A549 (cell line): ENCODE results near the gene NRGN.

ENCODE experiments used
- CEBPB ChIP-seq, 2 experiments: fragments of >200 bp in 1 of 2; sonication (Bioruptor Twin) in 1 of 2; formaldehyde crosslinking in 1 of 2; IDR thresholded peaks; 2 replicates each; pipeline ENCODE4 v1.6.1; 2012 to 2016
- CTCF ChIP-seq: fragments of >200 bp; sonication (Bioruptor Twin); formaldehyde crosslinking; IDR thresholded peaks from 3 replicates; pipeline ENCODE4 v1.5.1; 2016
- EHMT2 ChIP-seq: fragments of 200-600 bp; sonication (generic); IDR thresholded peaks from 2 replicates; pipeline ENCODE4 v1.6.1; 2016; ENCODE audit warnings: antibody characterized with exemption, low read depth, mild to moderate bottlenecking, moderate library complexity
- HDAC2 ChIP-seq: fragments of 200-600 bp; sonication (generic); IDR thresholded peaks from 2 replicates; pipeline ENCODE4 v1.6.1; 2016
- JUN ChIP-seq, 2 experiments: fragments of >200 bp; sonication (Bioruptor Twin); formaldehyde crosslinking; IDR thresholded peaks; 2 replicates in 1 of 2; 3 replicates in 1 of 2; pipeline ENCODE4 v1.6.1; 2016 to 2017
- MAFK ChIP-seq: fragments of 450-650 bp; IDR thresholded peaks from 2 replicates; pipeline ENCODE4 v1.6.1; 2014; ENCODE audit not compliant: partially characterized antibody
- SMC3 ChIP-seq: fragments of >200 bp; sonication (Bioruptor Twin); formaldehyde crosslinking; IDR thresholded peaks from 3 replicates; pipeline ENCODE4 v1.6.1; 2018; ENCODE audit warnings: inconsistent platforms
- ZC3H11A ChIP-seq: fragments of 450-650 bp; IDR thresholded peaks from 2 replicates; pipeline ENCODE4 v1.6.1; 2014; ENCODE audit warnings: antibody characterized with exemption, mild to moderate bottlenecking

GRCh38 chr11:124752471-124753102 is 12.8 kb downstream of the NRGN start:
- TF ChIP-seq CEBPB (IDR thresholded peaks at IDR 0.05) (no peak), CTCF (no peak), HDAC2 (no peak), JUN (IDR thresholded peaks at IDR 0.05) (no peak), MAFK (no peak), SMC3 (no peak), ZC3H11A (no peak), EHMT2 (no peak)
